ENCODE data around the gene SUZ12.
"Not testable (repeated sequence)": the region's sequence is repeated elsewhere in the genome, so short reads cannot be mapped to it uniquely, and the experiment has no call there.

SUZ12 gene

DNA sequence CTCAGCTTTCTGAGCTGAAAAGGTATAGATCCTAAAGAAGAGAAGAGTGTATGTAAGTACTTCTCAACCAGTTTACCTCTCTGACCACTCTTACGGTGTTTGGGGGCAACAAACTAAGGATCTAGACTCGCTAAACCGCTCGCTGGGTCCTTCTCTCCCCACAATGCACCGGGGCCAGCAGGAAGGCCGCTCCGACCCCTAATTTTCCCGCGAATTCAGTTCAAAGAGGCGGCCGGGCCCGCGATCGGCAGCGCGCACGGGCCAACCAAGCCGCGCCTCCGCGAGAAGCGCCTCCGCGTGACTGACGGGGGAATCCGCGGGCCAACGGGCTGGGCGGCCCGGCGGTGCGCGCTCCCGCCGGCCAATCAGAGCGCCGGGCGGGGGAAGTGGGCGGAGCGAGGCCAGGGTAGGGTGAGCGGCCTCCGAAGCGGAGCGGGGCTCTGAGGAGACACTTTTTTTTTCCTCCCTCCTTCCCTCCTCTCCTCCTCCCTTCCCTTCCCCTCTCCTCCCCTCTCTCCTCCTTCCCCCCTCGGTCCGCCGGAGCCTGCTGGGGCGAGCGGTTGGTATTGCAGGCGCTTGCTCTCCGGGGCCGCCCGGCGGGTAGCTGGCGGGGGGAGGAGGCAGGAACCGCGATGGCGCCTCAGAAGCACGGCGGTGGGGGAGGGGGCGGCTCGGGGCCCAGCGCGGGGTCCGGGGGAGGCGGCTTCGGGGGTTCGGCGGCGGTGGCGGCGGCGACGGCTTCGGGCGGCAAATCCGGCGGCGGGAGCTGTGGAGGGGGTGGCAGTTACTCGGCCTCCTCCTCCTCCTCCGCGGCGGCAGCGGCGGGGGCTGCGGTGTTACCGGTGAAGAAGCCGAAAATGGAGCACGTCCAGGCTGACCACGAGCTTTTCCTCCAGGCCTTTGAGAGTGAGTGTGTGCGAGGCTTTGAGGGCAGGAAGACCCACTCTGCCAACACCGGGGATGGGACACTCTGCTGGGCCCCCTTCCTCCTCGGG lies at the start of gene SUZ12:
Gene SUZ12, plus strand, starts transcription at position 393 of the 995 bp plus-strand sequence. Its CDS starts 240 bp downstream, at position 633.
- DNase-seq (ENCODE audit: low spot score): not testable (repeated sequence)

DNA sequence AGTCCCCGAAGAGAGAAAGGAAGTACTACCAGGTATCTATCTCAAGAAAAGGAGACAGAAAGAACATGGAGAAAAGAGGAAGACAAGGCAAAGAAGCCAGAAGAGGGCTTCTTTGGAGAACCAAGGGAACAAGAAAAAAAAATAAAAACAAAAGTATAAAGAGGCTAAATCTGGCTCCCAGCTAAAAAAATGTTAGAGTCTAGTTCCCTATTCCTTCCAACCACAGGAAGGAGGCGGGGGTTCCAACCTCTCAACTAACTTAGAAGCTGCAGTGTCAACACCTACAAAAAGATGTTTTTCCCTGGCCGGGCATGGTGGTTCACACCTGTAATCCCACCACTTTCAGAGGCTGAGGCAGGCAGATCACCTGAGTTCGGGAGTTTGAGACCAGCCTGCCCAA lies 48.7 kb upstream of the SUZ12 start:
- DNase-seq (ENCODE audit: low spot score): no peak

- no peak for DNase-seq (ENCODE audit: low spot score)
Observed at GRCh38 chr17:31900877-31901276, 35.9 kb upstream of the SUZ12 start.

- DNase-seq (ENCODE audit: low spot score): no peak
Observed at GRCh38 chr17:31902693-31903092, 34.1 kb upstream of the SUZ12 start.

- DNase-seq (ENCODE audit: low spot score): no peak
Observed at GRCh38 chr17:31903401-31903800, 33.4 kb upstream of the SUZ12 start.

GRCh38 chr17:31907342-31907962 lies 29.4 kb upstream of the SUZ12 start:
- DNase-seq (ENCODE audit: low spot score): no peak

DNA sequence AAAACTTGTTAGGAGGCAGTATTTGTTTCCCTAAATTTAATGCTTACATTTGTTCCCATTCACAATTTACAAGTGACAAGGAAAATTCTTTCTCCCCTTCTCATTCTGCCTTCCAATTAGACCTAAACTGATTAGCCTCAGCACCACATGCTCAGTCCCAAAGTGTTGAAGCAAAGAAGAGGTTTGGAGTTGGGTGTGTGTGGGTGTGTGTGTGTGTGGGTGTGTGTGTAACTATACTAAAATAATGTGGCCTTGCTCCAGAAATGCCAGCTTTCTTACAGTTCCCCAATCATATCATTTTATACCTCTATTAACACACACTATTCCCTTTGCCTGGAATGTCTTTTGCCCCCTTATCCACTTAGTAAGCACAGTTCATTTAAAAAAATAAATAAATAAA lies 28.4 kb upstream of the SUZ12 start:
- no peak for DNase-seq (ENCODE audit: low spot score)

DNA sequence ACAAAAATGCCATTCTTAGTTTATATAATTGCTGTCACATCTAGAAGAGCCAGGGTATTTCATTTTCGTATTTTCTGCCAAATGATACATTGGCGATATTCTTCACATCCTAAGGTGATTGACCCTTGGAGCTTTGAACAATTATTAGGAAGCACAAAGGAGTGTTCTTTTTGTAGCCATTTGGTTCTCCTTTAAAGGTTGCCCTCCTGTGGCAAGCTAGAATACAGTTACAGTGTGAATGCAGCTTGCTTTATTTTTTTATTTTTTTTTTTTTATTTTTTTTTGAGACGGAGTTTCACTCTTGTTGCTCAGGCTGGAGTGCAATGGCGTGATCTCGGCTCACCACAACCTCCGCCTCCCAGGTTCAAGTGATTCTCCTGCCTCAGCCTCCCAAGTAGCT lies 24.1 kb upstream of the SUZ12 start:
- not testable (repeated sequence) for DNase-seq (ENCODE audit: low spot score)

- DNase-seq (ENCODE audit: low spot score): no peak
Observed at GRCh38 chr17:31915456-31916100, 21.2 kb upstream of the SUZ12 start.

DNA sequence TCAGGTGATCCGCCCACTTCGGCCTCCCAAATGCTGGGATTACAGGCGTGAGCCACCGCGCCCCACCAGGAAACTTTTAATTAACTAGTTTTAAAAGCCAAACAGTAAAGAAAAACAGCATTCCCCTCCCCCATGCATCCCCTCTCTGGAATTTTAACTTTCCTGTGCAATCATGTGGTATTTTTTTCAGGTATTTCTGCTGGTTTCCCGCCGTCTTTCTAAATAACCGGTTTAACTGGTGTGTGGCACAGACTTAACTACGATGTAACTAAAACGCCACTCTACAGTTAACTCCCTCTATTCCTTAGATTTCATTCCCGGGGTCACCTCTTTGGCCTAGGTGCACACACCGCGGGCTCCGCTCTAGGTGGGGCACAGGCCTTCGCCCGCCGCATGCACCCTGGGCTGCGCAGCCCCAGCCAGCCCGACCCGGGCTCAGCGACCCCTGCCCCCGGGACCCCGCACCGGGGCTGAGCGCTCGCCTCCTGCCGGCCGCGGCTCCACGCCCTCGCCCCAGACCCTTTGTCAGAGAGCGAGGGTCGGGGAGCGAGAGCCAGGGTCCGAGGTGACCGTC lies 20.2 kb upstream of the SUZ12 start:
- no peak for DNase-seq (ENCODE audit: low spot score)

DNA sequence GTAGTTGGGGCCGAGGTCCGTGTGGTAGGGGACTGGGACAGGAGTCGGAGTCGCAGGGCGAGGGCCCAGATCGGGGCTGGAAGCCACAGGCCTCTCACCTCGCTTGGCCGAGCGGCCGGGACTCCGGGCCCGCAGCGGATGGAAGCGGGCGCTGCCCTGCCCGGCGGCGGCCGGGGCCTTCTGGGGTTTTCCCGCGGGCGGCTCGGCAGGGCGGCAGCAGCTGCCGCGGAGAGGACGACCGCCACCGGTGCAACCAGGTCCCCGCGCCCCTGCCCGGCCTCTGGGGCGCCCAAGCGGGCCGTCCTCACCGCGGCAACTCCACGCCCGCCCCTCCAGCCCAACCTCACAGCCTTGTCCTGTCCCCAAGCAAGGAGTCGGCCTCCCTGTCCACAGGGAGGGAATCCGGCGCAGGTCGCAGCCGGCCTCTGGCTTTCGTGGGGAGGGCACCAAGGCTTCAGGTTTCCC lies 19.7 kb upstream of the SUZ12 start:
- no peak for DNase-seq (ENCODE audit: low spot score)

DNA sequence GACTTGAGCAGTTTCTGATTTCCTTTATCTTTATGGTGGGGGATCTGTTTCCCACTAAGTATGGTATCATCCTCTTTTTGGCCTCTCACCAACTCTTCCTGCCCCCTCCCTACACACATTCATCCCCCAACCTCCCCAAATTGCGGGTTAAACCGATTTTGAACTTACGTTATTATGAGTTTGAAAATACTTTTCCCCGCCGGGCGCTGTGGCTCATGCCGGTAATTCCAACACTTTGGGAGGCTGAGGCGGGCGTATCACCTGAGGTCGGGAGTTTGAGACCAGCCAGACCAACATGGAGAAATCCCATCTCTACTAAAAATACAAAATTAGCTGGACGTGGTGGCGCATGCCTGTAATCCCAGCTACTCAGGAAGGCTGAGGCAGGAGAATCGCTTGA lies 19.1 kb upstream of the SUZ12 start:
- not testable (repeated sequence) for DNase-seq (ENCODE audit: low spot score)

DNA sequence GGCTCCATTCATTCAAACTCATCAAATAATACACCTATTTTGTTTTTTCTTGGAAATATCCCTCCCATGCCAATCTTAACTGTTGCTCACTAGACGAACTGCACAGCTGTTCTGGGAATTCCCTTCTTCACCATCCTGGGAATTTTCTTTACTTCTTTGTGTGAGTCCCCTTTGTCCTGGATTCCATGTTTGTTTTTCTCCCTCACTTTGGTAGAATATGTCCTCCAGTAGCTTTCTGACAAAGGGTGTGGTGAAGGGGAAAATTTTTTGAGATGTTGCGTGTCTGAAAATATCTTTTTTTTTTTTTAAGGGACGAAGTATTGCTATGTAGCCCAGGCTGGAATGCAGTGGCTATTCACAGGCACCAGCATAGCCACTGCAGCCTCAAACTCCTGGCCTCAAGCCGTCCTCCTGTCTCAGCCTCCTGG lies 18.1 kb upstream of the SUZ12 start:
- DNase-seq (ENCODE audit: low spot score): peak; percentile 34

GRCh38 chr17:31919802-31920525 lies 16.8 kb upstream of the SUZ12 start:
- no peak for DNase-seq (ENCODE audit: low spot score)

GRCh38 chr17:31926100-31926729 lies 10.6 kb upstream of the SUZ12 start:
- DNase-seq (ENCODE audit: low spot score): no peak

GRCh38 chr17:31931756-31932155 lies 5.1 kb upstream of the SUZ12 start:
- DNase-seq (ENCODE audit: low spot score): no peak

DNA sequence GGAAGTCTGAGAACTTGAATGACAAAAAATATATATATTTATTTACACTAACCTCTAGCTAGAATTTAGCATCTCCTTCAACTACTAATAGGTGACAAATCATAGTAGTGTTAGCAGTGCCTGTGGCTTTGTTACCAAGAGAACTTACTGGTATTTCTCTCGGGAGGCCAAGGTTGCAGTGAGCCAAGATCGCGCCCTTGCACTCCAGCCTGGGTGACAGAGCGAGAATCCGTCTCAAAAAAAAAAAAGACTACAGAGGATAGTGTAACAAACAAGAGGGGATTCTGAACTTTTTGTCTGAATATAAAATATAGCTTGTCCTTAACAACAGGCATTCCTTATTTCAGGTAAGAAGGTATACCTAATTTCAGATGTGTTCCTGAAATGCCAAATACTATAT lies 1.3 kb upstream of the SUZ12 start:
- no peak for DNase-seq (ENCODE audit: low spot score)

- DNase-seq (ENCODE audit: low spot score): not testable (repeated sequence)
Observed at GRCh38 chr17:31937926-31938641, 1.3 kb downstream of the SUZ12 start.

GRCh38 chr17:31941916-31942315 lies 5.1 kb downstream of the SUZ12 start:
- not testable (repeated sequence) for DNase-seq (ENCODE audit: low spot score)

DNA sequence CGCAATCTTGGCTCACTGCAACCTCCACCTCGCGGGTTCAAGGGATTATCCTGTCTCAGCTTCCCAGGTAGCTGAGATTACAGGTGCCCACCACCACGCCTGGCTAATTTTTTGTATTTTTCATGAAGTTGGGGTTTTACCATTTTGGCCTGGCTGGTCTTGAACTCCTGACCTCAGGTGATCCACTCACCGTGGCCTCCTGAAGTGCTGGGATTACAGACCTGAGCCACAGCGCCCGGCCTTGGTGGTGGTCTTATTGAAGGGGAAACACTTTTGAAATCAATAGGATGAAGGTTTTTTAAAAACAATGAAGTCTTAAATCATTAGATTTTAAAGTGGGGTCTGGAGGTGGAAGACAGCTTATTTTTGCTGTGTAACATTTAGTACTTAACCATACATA lies 5.6 kb downstream of the SUZ12 start:
- DNase-seq (ENCODE audit: low spot score): not testable (repeated sequence)
